ENCODE data around the gene OR4B1. TPM values are rescaled to one million over a fixed set of nuclear protein-coding genes. Genes with fewer than 3 reads are reported as not detected.
"Not testable (repeated sequence)": the region's sequence is repeated elsewhere in the genome, so short reads cannot be mapped to it uniquely, and the experiment has no call there.

OR4B1 gene
- total RNA-seq, 3 donors from 2014 or later, result not detected

GRCh38 chr11:48184452-48184851, 32.2 kb upstream of the OR4B1 start:
- no peak for ATAC-seq
- Histone ChIP-seq H3K36me3 (ENCODE audit: low read depth) (no peaks in the 10 kb centered on the region), H3K4me1 (ENCODE audit: low read depth) (no peaks in the 10 kb centered on the region), H3K4me3 (no peak overlapping the region), H3K9me3 (no peaks in the 10 kb centered on the region)
- DNase-seq, result no peak
- intact Hi-C loops (cut with DNase I, micrococcal nuclease), result no loop called here
- TF ChIP-seq, protein P1, sequence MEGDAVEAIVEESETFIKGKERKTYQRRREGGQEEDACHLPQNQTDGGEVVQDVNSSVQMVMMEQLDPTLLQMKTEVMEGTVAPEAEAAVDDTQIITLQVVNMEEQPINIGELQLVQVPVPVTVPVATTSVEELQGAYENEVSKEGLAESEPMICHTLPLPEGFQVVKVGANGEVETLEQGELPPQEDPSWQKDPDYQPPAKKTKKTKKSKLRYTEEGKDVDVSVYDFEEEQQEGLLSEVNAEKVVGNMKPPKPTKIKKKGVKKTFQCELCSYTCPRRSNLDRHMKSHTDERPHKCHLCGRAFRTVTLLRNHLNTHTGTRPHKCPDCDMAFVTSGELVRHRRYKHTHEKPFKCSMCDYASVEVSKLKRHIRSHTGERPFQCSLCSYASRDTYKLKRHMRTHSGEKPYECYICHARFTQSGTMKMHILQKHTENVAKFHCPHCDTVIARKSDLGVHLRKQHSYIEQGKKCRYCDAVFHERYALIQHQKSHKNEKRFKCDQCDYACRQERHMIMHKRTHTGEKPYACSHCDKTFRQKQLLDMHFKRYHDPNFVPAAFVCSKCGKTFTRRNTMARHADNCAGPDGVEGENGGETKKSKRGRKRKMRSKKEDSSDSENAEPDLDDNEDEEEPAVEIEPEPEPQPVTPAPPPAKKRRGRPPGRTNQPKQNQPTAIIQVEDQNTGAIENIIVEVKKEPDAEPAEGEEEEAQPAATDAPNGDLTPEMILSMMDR (IDR thresholded peaks at IDR 0.05), result no peak

DNA sequence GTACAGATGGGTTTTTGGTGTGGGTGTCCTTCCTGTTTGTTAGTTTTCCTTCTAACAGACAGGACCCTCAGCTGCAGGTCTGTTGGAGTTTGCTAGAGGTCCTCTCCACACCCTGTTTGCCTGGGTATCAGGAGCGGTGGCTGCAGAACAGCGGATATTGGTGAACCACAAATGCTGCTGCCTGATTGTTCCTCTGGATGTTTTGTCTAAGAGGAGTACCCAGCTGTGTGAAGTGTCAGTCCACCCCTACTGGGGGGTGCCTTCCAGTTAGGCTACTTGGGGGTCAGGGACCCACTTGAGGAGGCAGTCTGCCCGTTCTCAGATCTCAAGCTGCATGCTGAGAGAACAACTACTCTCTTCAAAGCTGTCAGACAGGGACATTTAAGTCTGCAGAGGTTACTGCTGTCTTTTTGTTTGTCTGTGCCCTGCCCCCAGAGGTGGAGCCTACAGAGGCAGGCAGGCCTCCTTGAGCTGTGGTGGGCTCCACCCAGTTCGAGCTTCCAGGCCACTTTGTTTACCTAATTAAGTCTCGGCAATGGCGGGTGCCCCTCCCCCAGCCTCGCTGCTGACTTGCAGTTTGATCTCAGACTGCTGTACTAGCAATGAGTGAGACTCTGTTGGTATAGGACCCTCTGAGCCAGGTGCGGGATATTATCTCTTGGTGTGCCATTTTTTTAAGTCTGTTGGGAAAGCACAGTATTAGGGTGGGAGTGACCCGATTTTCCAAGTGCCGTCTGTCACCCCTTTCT, 25.5 kb upstream of the OR4B1 start:
- peak in 1 of 3 donors; percentile 36 for DNase-seq
- intact Hi-C loops (cut with DNase I, micrococcal nuclease), result not testable (repeated sequence)

GRCh38 chr11:48193876-48194275, 22.7 kb upstream of the OR4B1 start:
- intact Hi-C loops (cut with DNase I, micrococcal nuclease), result no loop called here

More for the DNA sequence above, 25.5 kb upstream of the OR4B1 start:
- H3K4me3 ChIP-seq; H3K36me3 ChIP-seq (ENCODE audit: low read depth); H3K4me1 ChIP-seq (ENCODE audit: low read depth); H3K9me3 ChIP-seq; ATAC-seq: not testable (repeated sequence)

DNA sequence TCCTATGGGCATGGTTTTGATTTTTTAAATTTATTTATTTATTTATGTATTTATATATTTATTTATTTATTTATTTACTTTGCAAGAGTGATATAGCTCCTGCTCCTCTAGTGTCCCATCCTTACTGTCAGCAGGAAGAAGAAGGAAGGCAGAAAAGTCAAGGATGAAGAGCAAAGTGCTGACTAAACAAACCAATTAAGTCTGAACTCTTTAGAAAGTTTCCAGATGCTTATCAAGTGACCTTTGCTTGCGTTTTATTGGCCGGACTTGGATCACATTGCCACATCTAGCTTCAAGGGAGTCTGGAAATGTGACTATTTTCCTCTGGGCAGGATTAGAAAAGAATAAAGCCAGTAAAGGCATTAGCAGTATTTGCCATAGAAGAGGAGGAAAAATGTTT, 8.7 kb upstream of the OR4B1 start:
- Histone ChIP-seq H3K36me3 (ENCODE audit: low read depth) (no peaks in the 10 kb centered on the region), H3K4me3 (no peak overlapping the region), H3K9me3 (no peaks in the 10 kb centered on the region), H3K4me1 (ENCODE audit: low read depth) (no peaks in the 10 kb centered on the region)
- DNase-seq (no peak), ATAC-seq (no peak)
- intact Hi-C loops (cut with DNase I, micrococcal nuclease), result no loop called here
- TF ChIP-seq, protein P1 (IDR thresholded peaks at IDR 0.05), result no peak

More at GRCh38 chr11:48193876-48194275, 22.7 kb upstream of the OR4B1 start:
- H3K4me3 ChIP-seq, result no peak overlapping the region
- H3K4me1 ChIP-seq (ENCODE audit: low read depth), result no peaks in the 10 kb centered on the region
- H3K9me3 ChIP-seq, result peaks cover 5% of the 10 kb centered on the region
- no peak for DNase-seq
- TF ChIP-seq, protein P1 (IDR thresholded peaks at IDR 0.05), result no peak
- ATAC-seq, result no peak
- no peaks in the 10 kb centered on the region for H3K36me3 ChIP-seq (ENCODE audit: low read depth)

DNA sequence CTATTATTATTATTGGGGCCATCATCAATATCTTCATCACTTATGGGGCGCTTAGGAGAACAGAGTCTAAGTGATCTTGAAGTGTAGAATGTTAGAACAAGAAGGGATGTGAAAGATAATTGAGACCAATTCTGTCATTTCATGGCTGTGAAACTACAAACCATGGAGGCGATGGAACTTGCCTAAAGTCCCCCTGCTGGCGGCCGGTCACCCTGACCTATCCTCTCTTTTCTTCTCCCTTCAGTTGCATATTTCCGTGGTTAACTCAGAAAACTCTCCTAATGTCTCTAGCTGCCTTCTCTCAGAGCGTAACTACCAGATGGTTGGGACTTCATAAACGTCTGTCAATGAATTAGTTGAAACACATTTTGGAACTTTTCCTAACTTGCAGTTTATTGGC, 6.6 kb upstream of the OR4B1 start:
- TF ChIP-seq, protein P1 (IDR thresholded peaks at IDR 0.05), result no peak
- DNase-seq (peak in 1 of 3 donors; percentile 5), ATAC-seq (no peak)
- no peaks in the 10 kb centered on the region for H3K9me3 ChIP-seq
- intact Hi-C loops (cut with DNase I, micrococcal nuclease), result no loop called here
- H3K36me3 ChIP-seq (ENCODE audit: low read depth), result no peaks in the 10 kb centered on the region
- H3K4me1 ChIP-seq (ENCODE audit: low read depth), result no peaks in the 10 kb centered on the region
- no peak overlapping the region for H3K4me3 ChIP-seq

- ATAC-seq, result no peak
- intact Hi-C loops (cut with DNase I, micrococcal nuclease), result no loop called here
Measured at GRCh38 chr11:48228761-48229160, 12.2 kb downstream of the OR4B1 start.

GRCh38 chr11:48230057-48230456, 13.4 kb downstream of the OR4B1 start:
- H3K9me3 ChIP-seq; DNase-seq; ATAC-seq; intact Hi-C loops (cut with DNase I, micrococcal nuclease); H3K36me3 ChIP-seq (ENCODE audit: low read depth); H3K4me3 ChIP-seq; H3K4me1 ChIP-seq (ENCODE audit: low read depth): not testable (repeated sequence)

More at GRCh38 chr11:48228761-48229160, 12.2 kb downstream of the OR4B1 start:
- Histone ChIP-seq H3K9me3 (peaks cover 6% of the 10 kb centered on the region), H3K4me1 (ENCODE audit: low read depth) (no peaks in the 10 kb centered on the region), H3K4me3 (no peak overlapping the region), H3K36me3 (ENCODE audit: low read depth) (no peaks in the 10 kb centered on the region)
- DNase-seq, result no peak
- TF ChIP-seq, protein P1 (IDR thresholded peaks at IDR 0.05), result no peak
